Hypothalamus (tissue), 51 donors: ENCODE measurements around the gene VPS41.

ENCODE experiments used
- DNase-seq, 51 donors: peaks; one replicate each; lab custom pipeline; 2025; lab: John Stamatoyannopoulos, UW

VPS41 gene

DNA sequence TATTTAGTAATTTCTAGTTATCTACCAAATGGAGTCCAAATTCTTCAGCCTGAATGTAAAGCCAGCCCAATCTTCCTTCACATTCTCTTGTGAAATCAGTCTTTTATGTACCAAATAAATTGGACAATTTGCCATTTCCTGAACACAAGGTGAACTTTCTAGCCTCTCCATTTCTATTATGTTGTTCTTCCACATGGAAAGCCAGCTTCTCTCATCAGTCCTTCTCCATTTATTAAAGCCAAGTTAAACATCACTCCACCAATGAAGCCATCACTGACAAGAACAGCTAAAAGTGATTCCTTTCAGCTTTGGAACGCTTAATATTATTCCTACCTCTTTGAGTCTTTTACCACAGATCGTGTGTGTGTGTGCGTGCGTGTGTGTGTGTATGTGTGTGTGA, 88.4 kb downstream of the VPS41 start:
- DNase-seq = no peak

DNA sequence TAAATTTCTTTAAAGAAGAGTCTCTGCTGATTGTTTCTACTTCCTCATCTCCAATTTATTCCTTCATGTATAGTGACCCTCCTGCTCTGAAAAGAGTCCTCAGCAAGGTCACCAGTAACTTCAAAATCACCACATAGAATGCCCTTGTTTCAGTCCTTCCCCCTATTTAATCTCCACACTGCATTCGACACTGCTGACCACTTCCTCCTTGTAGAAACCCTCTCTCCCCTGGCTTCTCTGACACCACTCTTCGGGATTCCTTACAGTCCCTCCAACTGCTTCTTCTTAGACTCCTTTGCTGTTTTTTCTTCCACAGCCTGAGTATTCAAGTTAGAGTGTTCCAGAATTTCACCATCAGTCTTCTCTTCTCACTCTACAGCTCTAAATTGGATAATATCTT, 89.5 kb downstream of the VPS41 start:
- no peak for DNase-seq

DNA sequence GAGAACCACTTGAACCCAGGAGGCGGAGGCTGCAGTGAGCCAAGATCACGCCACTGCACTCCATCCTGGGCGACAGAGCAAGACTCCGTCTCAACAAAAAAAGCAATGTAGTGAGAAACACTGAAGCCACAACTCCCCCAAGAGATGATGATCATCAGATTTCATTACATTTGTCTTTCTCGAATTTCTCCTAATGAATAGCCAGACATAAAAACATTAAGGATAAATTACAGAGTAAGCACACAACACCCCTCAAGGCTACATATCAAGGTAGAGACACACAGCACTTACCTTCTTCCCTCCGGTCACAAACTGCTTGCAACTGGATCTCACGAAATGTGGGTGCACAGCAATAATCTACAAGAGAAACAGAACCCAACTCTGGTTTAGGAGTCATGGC, 91.5 kb downstream of the VPS41 start:
- DNase-seq = no peak

DNA sequence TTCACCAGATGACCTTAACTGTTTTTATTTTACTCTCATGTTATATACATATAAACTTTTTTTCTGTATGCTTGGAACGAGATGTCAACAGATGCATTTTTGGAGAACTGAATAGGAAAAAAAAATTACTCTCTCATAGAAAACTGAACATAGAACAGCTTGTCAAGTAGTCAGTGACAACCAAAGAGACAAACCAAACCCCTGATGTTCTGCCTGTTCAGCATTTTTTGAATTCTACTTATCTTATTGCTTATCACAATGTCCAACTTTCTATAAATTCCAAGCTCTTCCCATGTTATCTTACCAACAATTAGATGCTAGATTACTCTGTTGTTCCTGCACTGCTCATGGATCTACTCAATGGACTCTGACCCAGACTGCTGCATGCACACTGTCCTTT, 95.2 kb downstream of the VPS41 start:
- no peak for DNase-seq

DNA sequence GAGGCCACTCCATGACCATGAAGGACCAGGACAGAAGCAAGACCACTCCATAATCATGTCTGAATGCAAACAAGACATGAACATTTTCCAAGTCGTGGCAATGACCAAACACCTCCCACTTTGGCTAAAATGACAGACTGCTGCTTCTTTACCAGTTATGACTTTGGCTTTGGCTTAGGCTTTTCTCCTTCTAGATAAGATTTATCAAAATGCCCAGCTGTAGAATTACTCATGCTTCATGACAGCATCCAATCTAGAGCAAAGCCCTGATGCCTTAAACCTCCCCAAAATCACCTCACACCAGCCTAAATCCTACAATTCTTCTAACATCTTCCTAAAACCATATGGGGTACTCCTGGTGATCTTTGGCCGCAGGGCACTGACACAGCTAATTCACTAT, 102.1 kb downstream of the VPS41 start:
- no peak for DNase-seq

DNA sequence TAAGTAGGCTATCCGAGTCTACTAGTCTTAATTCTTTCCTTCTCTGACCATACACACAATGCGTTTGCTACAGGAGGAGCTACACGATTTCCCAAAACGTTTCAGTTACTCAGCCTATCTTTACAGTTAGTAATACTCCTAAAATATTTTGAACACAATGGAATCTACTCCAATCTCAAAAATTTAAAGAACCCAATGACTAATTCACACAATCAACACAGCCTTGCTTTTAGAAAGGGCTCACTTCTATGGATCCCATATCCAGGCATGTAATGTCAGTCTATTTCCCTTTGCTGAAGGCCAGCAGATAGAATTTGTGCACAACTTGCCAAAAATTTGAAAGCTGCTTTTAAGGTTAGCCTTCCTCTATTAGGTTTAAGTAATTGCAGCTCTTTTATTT, 107.2 kb downstream of the VPS41 start:
- DNase-seq = no peak

DNA sequence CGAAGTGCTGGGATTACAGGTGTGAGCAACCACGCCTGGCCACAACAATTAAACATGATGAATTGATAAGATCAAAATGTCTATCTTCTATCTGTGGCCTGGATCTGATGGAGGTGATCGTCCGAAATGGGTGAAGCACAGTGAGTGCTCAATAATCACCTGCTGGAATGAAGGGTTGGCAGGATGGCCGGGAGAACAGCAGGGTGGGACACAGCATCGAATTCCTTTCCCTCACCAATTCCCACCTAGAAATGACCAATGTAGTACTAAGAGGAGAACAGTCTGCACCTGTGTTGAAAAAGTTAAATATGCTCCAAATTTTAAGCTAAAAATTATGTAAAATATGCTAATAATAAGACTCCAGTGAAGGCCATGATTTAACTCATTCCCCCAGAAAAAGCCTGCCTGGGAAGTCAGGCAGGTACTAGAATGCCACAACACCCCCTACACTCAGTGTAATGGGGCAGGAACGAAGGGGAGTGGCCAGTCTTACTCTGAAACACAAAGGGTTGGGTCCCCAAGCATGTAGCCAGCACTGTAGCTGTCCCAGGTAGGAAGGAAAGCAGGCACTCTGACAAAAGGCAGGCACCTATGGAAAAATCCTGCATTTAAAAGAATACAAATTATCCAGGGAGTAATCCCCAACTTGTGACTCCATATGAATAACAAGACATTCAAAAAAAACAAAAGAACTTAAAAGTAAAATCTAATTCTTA, 110.3 kb downstream of the VPS41 start:
- DNase-seq = no peak

DNA sequence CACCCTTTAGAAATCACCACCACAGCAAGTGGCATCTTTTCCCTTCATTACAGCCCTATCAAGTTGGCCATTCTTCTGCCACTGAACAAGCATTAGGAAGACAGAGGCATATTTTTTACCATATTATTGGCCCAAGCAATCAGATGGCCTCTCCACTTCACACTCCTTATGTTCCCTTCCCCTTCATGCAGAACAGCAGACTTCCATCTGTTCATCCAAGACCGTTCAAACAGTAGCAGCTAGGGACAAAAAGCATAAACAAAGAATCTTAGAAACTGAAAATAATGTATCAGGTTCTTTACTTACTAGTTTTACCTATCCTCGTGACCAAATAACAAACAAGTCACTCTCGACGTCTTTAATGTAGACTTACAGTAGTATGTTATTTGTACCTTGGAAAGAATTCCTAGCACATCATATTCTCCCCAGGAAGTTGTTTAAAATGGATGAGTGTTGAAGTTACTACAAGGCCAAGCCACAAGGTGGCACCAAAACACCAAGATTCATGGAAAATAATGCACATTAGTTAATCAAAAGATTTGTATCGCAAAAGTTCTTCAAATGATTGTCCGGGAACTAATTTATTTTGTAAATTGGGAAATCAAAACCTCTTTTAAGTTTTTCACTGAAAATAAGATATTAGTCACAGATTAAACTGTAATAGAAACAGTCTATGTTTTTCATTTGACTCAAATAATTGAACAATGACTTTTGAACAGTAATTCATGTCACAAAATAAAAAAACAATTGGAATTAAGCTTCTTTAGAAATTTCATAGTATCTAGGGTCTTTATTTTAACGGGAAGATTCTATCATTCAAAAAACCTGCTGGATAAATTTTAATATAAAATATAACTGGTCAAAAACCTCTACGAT, 112.1 kb downstream of the VPS41 start:
- peak in 25 of 51 donors; percentile 3 to 72 (median 23) for DNase-seq

DNA sequence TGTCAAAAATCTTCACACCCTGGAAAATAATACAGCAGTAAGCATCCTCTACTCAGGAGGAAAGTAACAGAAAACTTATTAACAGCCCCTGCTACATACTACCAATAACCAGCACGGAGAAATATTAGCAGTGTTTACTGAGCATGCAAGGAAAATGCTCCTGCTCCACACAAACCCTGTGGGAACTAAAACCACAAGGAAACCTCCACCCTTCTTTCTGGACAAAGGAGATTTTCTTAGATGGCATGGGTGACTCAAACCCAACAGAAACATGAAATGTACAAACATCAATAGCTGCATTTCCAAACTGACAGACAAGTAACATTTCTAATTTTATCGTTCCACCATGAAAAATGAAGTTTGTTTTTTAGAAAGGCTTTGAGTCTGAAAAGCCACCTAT, 113.4 kb downstream of the VPS41 start:
- DNase-seq = no peak

DNA sequence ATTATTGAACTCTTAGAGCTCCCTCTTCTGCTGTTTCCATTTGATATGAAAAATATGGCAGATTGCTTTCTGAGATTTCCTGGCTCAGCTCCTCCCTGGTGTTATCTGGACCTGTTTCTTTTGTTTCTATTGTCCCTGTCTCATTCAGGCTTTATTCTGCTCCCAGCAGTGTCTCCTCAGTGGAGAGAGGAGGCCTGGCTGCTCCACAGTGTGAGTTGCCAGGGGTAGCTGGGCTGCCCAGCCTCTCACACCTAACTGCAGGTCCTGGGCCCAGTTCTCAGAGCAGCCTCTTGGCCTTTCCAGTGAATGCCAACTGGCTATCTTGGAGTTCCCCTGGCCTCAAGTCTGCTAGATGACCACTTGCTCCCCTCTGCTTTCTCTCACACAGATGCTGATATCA, 127.0 kb downstream of the VPS41 start:
- DNase-seq = no peak

DNA sequence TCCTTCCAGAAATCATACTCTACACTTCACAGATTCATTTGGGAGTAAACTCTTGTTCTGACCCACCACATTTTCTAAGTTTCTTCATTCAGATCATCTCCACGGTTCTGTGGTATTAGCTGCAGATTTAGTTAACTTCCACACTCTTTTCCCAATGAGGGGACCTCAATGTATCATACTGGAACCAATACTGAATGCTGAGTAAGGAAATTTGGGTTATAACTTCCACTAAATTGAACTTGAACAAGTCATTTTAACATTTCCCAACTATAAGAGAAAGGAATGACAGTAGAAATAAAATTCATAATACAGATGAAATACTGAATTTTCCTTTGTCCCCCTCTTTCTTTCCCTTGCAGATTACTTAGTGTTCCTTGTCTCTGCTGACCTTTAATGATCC, 131.4 kb downstream of the VPS41 start:
- DNase-seq = no peak

DNA sequence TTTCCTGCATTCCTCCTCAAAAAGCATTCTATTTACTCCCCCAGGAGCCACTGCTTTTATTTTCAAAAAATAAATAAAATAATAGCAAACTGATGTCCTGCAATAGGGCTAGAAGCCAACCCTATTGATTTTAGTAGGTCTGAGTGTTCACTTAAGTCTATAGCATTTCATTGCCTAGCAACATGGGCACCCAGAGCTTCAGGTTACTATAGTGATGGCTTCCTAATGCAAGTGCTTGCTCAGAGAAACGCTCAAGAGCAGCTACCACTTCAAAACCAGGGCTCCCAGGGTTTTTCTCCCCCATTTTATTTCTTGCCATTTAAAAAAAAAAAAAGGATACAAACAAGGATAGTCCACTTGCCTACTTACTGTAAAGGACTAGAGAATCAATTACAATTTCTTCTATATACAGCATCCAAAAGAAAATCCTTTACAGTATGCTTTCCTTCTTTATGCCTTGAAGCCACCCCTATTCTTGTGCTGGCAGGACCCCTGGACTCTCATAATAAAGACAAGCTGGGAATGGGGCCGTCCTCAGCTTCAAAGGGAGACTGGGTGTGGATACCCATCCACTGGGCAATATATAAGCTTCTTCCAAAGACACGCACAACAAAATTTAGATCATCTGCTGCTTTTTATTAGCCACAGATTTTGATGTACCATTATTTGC, 133.3 kb downstream of the VPS41 start:
- DNase-seq = peak in 2 of 51 donors; percentile 2 to 25

DNA sequence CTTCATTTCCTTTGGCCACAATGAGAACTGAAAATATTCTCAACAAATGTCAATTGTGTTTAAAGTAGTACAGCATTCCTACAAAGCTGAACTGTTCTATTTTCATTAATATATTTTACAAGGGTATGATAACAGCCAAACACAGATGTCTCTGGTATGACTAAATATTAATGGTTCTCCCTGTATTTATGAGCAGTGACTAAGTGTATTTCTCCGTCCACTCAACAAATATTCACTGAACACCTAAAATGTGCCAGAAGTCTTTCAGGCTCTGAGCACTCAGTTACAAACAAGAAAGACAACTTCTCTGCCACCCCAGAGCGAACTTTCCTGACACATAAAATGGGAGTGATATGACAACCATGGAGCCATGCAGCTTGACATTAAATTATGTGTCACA, 135.6 kb downstream of the VPS41 start:
- no peak for DNase-seq

DNA sequence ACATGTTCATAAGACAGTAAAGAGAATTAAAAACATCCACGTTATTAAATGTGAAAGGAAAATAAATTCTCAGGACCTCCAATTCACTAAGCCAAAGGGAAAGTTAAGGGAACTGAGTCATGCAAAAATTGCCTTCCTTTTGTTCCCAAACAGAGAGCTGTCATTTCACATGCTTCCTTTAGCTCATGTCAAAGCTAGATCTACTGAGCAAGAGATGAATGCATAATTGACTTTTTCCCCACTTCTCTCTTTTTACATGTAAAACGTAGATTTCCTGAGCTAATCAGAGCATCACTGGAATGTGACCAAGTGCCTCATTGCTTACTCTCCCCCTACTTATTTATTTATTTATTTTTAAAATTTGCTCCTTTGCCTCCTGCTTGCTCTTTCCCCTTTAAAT, 148.8 kb downstream of the VPS41 start:
- DNase-seq = no peak

DNA sequence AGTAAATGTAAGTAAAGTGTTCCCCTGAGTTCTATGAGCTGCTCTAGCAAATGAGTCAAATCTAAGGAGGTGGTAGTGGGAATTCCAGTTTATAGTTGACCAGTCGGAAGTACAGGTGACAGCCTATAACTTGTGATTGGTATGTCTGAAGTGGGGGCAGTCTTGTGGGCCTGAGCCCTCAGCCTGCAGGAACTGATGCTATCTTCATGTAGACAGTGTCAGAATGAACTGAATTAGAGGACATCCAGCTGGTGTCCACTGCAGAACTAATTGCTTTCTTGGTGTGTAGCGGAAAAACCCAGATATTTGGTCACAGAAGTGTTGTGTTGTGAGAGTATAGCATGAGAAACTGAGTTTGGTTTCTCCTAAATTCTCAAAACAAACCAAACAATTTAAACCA, 150.0 kb downstream of the VPS41 start:
- no peak for DNase-seq

DNA sequence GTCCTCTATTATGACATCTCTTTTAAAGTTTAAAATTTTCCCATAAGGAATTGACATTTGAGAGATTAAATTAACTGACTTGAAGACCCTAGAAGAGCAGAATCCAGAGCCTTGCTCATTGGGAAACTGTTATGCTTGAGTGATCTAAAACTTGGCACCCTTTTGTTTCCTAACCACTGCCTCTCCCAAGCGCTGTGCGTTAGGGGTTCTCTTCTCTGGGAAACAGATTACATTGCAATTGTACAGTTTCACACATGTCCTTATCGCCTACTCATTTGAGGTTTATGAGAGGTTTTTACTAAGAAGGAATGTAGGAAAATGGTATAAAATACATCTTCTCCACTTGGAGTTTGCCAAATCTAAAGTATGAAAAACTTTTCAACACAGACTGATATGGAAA, 151.1 kb downstream of the VPS41 start:
- no peak for DNase-seq

DNA sequence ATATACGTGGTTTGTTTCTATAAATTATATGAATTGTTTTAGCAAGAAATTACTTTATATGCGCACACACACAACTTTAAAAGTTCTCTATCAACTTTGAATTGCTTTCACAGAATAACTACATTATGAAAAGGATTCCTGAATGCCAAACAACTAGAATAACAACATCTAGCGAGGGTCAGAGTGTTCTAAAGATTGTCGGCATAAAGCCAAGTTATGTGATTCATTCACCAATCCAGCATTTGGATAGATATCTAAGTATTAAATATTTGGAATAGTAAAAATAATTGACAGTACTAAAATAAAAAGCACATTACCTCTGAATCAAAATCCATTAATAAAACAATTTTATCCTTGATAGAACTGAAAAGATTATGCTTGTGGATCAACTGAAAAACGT, 152.5 kb downstream of the VPS41 start:
- no peak for DNase-seq

DNA sequence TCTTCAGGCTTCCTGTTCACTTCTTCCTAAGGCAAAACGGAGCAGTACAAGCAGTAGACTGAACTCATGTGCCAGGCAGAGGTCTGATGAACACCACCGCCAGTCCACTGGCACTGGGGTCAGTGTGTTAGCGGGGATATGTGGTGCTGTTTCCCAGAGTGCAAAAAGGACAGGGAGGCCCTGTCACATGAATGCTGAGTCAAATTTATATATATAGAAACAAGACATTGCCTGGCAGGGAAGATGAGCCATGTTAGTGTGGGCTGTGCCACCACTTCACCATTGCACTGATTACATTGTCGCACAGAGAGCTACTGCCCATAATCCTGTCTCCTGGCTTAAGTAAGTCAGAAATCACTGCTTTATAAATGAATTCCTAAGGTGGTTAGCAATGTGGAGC, 155.6 kb downstream of the VPS41 start:
- peak in 1 of 51 donors; percentile 11 for DNase-seq

DNA sequence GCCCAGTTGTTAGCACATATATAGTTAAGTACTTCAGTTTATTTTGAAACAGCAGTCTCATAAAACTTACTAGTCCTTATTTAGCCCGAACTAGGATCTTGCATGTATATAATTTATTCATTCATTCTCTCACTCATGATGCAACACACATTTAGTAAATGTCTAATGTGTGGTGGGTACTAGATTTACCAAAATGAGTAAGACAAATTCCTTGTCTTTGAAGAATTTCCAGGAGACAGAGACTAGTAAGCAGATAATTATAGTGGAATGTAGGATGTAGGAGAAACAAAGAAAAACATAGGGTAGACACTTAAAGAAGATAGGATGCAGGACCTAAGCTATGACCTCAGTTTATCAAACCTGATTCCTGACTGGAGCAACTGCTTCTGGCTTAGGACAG, 157.6 kb downstream of the VPS41 start:
- no peak for DNase-seq

DNA sequence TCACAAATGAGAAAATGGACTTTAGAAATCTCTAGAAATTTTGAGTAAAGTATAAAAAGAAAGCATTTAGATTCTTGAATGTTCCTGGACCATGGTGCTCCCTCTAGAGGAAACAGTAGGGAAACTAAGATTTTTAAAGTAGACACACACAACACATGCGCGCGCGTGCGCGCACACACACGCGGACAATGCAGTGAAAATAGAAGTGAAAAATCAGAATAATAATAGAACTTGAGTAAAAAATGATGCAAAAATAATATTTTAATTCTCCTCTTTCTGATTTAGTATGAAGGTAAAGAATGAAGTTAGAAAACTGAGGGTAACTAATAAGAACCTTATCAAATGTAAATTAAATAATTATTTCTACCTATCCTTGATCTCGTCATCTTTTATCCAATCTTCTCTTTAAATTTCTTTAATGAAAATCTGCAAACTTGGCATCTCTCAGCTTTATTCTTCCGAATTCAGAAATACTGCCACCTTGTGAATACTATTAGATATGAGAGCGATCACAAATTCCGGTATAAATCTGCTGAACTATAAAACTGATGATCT, 160.9 kb downstream of the VPS41 start:
- DNase-seq = peak in 2 of 51 donors; percentile 1 to 2

DNA sequence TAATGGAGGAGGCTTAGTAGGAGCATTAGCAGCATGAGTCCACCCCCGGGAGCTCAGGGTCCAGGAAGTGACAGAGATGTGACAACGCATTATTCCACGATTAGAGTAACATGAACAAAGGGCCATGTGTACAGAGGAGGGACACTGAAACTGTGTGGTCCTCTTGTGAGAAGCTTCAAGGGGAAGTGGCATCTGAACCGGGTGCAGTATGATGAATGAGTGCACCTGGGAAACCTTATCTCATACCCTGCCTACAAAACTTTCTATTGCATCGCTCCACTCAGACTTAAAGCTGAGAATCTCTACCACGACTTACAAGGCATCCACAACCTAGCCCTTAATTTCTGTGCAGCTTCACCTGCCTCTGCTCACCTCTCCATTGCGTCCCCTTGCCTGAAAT, 162.6 kb downstream of the VPS41 start:
- DNase-seq = no peak
